Central memory CD8-positive, alpha-beta T cell (primary cell): Measurements from ENCODE around the gene UGP2.
A peak's percentile ranks its signal among the peaks of the same experiment; 100 is the strongest.

ENCODE experiments used
- ATAC-seq: fragments of 150-1000 bp; cut with Tn5 transposase; replicated peaks from 2 replicates; pipeline ENCODE4 v1.10.0; 2022; ENCODE audit warnings: mild to moderate bottlenecking, moderate FRiP score, moderate number of reproducible peaks; ENCODE audit not compliant: poor library complexity, severe bottlenecking; ENCODE audit errors: extremely low read depth
- DNase-seq, 2 donors: peaks; one replicate each; pipeline ENCODE4 v3.0.0; 2021; ENCODE audit warnings: low spot score in 2 of 2
- H3K27ac Mint-ChIP-seq: one replicate; pipeline ENCODE4 v1.8.0; 2022; ENCODE audit warnings: low read depth, mild to moderate bottlenecking, moderate library complexity, mixed read lengths
- H3K27me3 Mint-ChIP-seq: one replicate; pipeline ENCODE4 v1.8.0; 2022; ENCODE audit warnings: mixed read lengths
- H3K36me3 Mint-ChIP-seq: one replicate; pipeline ENCODE4 v1.8.0; 2022; ENCODE audit warnings: mild to moderate bottlenecking, moderate library complexity, mixed read lengths; ENCODE audit not compliant: insufficient read depth
- H3K4me1 Mint-ChIP-seq: one replicate; pipeline ENCODE4 v1.8.0; 2022; ENCODE audit warnings: mixed read lengths
- H3K4me3 Mint-ChIP-seq: one replicate; pipeline ENCODE4 v1.8.0; 2022; ENCODE audit warnings: mild to moderate bottlenecking, moderate library complexity, mixed read lengths
- H3K9me3 Mint-ChIP-seq: one replicate; pipeline ENCODE4 v1.8.0; 2022; ENCODE audit warnings: mixed read lengths

Gene UGP2

DNA sequence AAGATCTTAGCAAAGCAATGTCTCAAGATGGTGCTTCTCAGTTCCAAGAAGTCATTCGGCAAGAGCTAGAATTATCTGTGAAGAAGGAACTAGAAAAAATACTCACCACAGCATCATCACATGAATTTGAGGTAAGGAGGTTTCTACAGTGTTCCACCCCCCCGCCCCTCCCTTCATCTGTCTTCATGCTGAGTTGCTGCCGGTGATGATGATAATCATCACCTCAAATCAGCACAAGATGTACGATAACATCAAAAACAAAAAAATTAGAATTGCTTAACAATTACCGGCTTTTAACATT, 14.6 kb downstream of the UGP2 start:
- ATAC-seq, result peak; percentile 89
- peaks cover 22% of the 10 kb centered on the region for H3K36me3 Mint-ChIP-seq
- H3K4me1 Mint-ChIP-seq, result peaks cover 46% of the 10 kb centered on the region
- H3K27me3 Mint-ChIP-seq, result no peaks in the 10 kb centered on the region
- no peaks in the 10 kb centered on the region for H3K9me3 Mint-ChIP-seq
- peak overlapping the region; percentile 59 for H3K4me3 Mint-ChIP-seq
- H3K27ac Mint-ChIP-seq, result peak overlapping the region; percentile 90
- DNase-seq, result no peak

DNA sequence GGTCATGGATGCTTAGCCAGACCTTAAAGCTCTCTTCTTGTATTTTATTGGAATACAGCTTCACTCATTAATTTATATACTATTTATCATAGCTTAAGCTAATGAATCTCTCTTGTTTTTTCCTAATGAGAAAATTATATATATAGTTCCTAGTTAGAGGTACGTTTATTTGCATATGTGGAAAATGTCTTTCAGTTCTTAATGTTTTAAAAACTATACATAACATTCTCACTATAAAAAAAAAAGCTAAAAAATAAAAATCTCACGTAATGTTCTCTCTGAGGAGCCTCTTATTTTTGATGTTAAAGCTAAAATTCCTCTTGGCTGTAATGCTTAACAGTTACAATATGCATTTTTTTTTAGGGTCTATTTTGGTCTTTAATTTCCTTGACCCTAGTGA, 16.6 kb downstream of the UGP2 start:
- peaks cover 29% of the 10 kb centered on the region for H3K36me3 Mint-ChIP-seq
- DNase-seq, result no peak
- no peaks in the 10 kb centered on the region for H3K9me3 Mint-ChIP-seq
- peaks cover 36% of the 10 kb centered on the region for H3K4me1 Mint-ChIP-seq
- H3K27me3 Mint-ChIP-seq, result no peaks in the 10 kb centered on the region
- ATAC-seq, result no peak
- H3K27ac Mint-ChIP-seq, result no peak overlapping the region
- H3K4me3 Mint-ChIP-seq, result no peak overlapping the region

DNA sequence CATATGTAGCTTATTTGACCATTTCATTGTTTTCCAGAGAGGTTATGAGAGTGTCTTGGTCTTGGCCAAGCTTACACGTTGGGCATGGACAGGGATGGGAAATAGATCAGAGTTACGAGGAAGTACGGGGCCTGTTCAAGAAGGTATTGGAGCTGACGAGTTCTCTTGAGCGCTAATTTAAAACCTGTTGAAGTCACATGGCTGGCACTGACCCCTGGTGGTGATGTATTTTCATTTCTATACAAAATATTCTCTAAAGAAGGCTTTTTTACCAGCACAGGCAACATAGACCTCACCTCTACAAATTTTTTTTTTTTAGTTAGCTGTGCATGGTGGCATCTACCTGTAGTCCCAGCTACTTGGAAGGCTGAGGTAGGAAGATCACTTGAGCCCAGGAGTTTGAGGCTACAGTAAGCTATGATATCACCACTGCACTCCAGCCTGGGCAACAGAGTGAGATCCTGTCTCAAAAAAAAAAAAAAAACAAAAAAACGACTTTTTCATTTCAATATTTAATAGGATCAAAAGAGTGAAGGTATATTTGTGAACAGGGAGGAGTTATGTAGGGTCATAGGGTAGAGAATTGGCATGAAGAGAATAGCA, 19.6 kb downstream of the UGP2 start:
- peaks cover 34% of the 10 kb centered on the region for H3K36me3 Mint-ChIP-seq
- no peaks in the 10 kb centered on the region for H3K27me3 Mint-ChIP-seq
- peaks cover 29% of the 10 kb centered on the region for H3K4me1 Mint-ChIP-seq
- no peak overlapping the region for H3K4me3 Mint-ChIP-seq
- no peaks in the 10 kb centered on the region for H3K9me3 Mint-ChIP-seq
- DNase-seq (peak; percentile 24 to 34), ATAC-seq (peak; percentile 47)
- peak overlapping the region; percentile 55 for H3K27ac Mint-ChIP-seq

DNA sequence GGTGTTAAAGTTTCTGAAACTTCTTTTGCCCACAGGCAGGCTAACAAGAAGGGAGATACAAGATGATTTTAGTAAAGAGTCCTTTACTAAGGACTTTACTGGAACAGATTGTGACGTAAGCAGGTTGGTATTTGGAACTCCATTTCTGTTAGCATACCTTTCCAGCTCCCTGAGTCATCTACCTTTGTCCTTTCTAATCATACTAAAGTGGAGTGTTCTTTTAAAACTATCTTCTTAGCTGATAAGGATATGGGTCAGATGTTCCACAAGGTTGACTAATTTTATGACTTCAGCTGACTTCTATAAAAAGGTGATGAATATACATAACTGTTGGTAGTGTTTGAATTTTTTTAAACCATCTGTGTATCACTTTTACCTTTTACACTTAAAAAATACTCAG, 21.1 kb downstream of the UGP2 start:
- DNase-seq (no peak), ATAC-seq (no peak)
- Mint-ChIP-seq H3K27ac (peak overlapping the region; percentile 59), H3K27me3 (no peaks in the 10 kb centered on the region), H3K9me3 (no peaks in the 10 kb centered on the region), H3K4me3 (no peak overlapping the region), H3K4me1 (peaks cover 31% of the 10 kb centered on the region), H3K36me3 (peaks cover 34% of the 10 kb centered on the region)

DNA sequence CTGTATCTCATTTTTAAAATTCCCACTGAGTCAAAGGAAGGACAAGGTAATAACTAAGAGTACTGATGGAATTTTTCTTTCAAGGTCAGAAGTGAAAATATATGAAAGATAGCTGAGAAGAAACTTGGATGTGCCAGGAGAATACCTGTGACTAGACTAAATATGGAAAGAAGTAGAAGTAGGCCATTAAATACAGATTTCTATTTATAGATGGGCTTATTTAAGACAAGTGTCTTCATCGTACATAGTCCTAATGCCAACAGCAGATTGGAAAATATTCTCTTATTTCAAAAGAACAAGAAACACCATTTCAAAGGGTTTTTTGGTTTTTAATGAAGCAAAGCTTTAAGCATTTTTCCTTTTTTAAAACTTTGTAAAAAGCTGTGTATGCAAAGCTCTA, 22.0 kb downstream of the UGP2 start:
- Mint-ChIP-seq H3K27ac (peak overlapping the region; percentile 59), H3K27me3 (no peaks in the 10 kb centered on the region), H3K4me1 (peaks cover 37% of the 10 kb centered on the region), H3K9me3 (no peaks in the 10 kb centered on the region), H3K36me3 (peaks cover 32% of the 10 kb centered on the region), H3K4me3 (no peak overlapping the region)
- no peak for ATAC-seq
- DNase-seq, result no peak

DNA sequence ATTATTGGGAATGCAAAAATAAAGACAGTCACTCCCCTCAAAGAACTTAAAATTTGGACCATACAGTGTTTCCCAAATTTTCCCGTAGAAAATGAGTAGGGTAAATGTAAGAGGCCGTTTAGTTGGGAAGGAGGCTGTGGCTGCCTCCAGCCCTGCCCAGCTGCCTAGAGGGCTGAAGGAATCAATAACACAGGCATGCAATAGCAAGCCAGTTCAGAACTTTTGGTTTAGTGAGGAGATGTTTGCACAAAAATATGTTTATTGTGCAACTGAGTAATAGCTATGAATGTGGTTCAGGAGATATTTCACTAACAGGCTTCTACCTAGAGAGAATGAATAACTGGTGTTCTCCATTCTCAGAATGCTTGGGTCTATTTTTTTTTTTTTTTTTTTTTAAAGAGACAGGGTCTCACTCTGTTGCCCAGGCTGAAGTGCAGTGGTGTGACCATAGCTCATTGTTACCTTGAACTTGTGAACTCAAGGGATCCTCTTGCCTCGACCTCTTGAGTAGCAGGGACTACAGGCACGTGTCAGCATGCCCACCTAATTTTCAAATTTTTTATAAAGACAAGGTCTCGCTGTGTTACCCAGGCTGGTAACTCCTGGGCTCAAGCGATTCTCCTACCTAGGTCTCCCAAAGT, 23.6 kb downstream of the UGP2 start:
- peaks cover 37% of the 10 kb centered on the region for H3K4me1 Mint-ChIP-seq
- no peak overlapping the region for H3K27ac Mint-ChIP-seq
- H3K9me3 Mint-ChIP-seq, result no peaks in the 10 kb centered on the region
- no peak overlapping the region for H3K4me3 Mint-ChIP-seq
- H3K36me3 Mint-ChIP-seq, result peaks cover 24% of the 10 kb centered on the region
- no peaks in the 10 kb centered on the region for H3K27me3 Mint-ChIP-seq
- no peak for ATAC-seq
- no peak for DNase-seq

DNA sequence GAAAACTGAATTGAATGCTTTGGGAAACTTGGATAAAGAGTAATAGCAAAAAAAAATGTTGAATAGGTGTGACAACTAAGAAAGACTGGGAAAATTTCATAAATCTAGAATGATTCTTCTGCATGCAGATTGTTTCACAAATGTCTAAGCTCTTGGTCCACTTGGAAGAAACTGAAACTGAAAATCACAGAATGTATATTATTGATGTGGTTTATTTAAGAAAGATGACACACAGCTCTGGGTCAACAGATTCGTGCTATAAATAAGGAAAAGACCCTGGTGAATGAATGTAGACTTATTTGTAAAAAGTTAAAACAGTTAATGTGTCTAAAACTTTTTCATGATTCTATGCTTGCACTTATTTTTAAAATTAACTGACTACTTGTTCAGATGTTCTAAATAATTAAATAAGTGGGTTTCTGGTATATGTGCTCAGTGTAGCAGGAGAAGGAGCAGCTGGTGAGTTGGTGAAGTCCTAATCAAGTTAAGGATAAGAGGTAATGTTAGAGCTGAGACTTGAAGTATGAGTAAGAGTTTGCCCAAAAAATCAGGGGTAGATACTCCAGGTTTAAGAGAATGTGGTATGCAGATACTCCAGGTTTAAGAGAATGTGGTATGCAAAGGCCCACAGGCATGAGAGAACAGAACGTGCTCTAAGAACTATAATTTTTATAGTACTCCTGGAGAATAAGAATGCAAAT, 24.5 kb downstream of the UGP2 start:
- H3K36me3 Mint-ChIP-seq, result peaks cover 21% of the 10 kb centered on the region
- DNase-seq, result no peak

DNA sequence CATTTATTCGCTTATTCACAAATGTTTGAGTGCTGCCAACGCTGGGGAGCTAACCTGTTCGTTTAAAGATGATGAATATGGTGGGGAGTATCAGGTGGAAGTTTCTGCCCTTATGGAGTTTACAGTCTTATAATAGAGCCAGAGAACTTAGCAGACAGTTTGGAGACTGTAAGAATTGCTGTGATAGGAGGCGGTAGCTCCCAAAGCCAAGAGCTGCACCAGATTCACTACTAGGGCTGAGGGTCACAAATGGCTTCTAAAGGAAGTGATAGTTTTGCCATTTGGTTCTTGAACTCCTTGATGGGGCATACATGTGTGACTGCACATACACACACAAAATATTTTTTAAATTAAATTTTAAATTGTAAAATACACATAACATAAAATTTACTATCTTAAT, 29.0 kb downstream of the UGP2 start:
- no peak overlapping the region for H3K27ac Mint-ChIP-seq
- H3K27me3 Mint-ChIP-seq, result no peaks in the 10 kb centered on the region
- peaks cover 9% of the 10 kb centered on the region for H3K36me3 Mint-ChIP-seq
- DNase-seq (no peak), ATAC-seq (no peak)
- H3K9me3 Mint-ChIP-seq, result no peaks in the 10 kb centered on the region
- H3K4me1 Mint-ChIP-seq, result peaks cover 46% of the 10 kb centered on the region
- no peak overlapping the region for H3K4me3 Mint-ChIP-seq

More for the DNA sequence above, 24.5 kb downstream of the UGP2 start:
- peak overlapping the region; percentile 85 for H3K27ac Mint-ChIP-seq
- no peak for ATAC-seq
- peaks cover 33% of the 10 kb centered on the region for H3K4me1 Mint-ChIP-seq
- H3K4me3 Mint-ChIP-seq, result no peak overlapping the region
- no peaks in the 10 kb centered on the region for H3K27me3 Mint-ChIP-seq
- H3K9me3 Mint-ChIP-seq, result no peaks in the 10 kb centered on the region

DNA sequence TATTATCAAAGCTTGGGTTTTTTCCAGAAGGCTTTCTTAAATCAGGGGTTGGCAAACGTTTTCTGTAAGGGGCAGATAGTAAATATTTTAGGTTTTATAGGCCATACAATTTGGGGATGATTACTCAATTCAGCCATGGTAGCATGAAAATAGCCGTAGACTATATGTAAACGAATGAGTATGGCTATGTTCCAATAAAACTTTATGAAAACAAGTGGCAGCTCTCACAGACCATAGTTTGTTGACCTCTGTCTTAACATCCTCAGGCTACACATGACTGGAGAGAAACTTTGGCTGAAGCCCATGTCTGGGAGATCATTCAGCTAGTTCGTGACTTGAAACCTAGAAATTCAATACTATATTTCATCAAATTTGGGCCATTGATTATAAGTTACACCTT, 30.2 kb downstream of the UGP2 start:
- peaks cover 44% of the 10 kb centered on the region for H3K4me1 Mint-ChIP-seq
- H3K27ac Mint-ChIP-seq, result peak overlapping the region; percentile 46
- peaks cover 10% of the 10 kb centered on the region for H3K36me3 Mint-ChIP-seq
- ATAC-seq (no peak), DNase-seq (no peak)
- H3K27me3 Mint-ChIP-seq, result no peaks in the 10 kb centered on the region
- H3K9me3 Mint-ChIP-seq, result no peaks in the 10 kb centered on the region
- no peak overlapping the region for H3K4me3 Mint-ChIP-seq

DNA sequence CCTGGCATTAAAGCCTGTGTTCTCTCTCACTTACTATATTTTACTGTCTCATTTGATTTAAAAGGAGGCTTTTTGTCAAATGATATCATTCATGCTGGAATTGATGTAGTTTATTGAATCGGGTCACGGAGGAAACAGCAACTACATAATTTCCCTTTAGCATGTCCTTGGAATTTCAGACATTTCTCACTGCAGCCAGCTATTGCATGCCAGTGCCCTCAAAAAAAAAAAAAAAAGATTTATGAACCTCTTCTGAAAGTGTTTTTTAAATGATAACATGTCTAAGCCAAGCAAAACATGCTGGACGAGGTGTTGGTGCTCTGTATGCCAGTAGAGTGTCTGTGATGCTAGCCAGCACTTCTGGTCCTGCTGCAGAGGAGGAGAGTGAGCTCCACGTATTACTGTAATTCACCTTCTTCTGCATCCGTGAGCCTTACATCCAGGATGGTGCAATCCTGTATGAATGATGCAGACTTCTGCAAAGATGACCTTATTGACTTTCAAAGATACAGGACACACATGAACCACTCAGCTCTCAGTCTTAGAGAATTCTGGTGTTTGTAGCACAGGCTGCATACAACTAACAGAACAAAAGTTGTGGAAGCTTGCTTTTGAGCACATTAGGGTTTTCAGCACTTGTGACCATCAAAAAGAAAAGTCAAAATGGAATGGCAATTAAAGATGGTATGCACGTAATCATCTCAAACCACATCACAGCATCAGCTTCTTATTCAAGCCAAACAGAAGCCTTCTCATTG, 31.1 kb downstream of the UGP2 start:
- Mint-ChIP-seq H3K27ac (no peak overlapping the region), H3K36me3 (peaks cover 15% of the 10 kb centered on the region), H3K9me3 (no peaks in the 10 kb centered on the region), H3K27me3 (no peaks in the 10 kb centered on the region), H3K4me1 (peaks cover 47% of the 10 kb centered on the region), H3K4me3 (no peak overlapping the region)
- DNase-seq, result no peak
- ATAC-seq, result no peak

DNA sequence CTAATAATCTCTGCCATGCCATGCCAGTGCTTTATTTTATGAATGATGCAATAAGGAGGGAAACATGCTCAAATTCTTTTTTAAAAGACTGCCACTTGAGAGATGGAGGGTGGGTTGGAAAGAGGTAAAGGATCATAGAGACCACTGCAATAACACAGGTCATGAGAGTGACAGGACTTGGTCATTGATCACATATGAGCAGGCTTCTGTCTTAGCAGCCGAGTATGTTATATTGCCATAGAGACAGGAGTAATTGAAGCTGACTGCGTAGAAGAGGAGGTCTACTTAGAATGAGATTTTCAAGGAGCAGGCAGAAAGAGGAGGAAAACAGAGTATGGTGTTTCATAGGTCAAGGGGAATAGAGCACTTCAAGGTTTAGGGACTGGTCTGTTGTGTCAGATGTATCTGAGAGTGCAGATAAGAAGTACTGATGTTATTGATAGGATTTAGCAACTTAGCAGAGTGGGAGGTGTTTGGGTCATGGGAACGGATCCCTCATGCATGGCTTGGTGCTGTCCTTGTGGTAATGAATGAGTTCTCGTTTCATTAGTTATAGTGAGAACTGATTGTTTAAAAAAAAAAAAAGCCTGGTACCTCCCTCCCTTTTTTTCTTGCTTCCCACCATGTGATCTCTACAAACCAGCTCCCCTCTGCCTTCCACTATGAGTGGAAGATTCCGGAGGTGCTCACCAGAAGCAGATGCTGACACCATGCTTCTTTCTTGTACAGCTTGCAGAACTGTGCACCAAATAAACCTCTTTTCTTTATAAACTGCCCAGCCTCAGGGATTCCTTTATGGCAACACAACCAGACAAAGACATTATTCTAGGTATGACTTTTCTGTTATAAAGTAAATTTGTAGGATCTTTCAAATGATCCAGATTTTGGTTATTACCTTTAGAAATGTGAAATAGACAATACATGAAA, 32.8 kb downstream of the UGP2 start:
- DNase-seq (no peak), ATAC-seq (no peak)
- Mint-ChIP-seq H3K4me1 (peaks cover 40% of the 10 kb centered on the region), H3K27me3 (no peaks in the 10 kb centered on the region), H3K27ac (no peak overlapping the region), H3K9me3 (no peaks in the 10 kb centered on the region), H3K36me3 (peaks cover 14% of the 10 kb centered on the region), H3K4me3 (no peak overlapping the region)

DNA sequence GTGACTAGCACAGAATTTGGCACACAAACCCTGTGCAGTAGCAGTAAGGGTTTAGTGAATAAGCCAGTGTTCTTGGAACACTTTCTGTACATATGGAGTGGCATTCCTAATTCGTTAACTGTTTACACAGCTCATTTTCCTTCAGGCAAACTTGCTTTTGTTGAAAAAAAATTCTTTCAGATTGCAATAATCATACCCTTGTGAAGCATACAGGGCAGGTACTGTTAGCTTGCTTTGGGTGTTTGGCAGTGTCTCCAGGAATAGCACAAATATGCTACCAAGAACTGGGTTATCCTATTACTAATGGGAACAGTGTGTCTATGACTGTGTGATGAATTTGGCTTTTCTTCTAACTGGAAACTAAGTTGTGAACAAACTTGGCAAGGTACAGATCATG, 33.4 kb downstream of the UGP2 start:
- peaks cover 14% of the 10 kb centered on the region for H3K36me3 Mint-ChIP-seq
- H3K27me3 Mint-ChIP-seq, result no peaks in the 10 kb centered on the region
- H3K27ac Mint-ChIP-seq, result peak overlapping the region; percentile 24
- DNase-seq (no peak), ATAC-seq (no peak)
- no peaks in the 10 kb centered on the region for H3K9me3 Mint-ChIP-seq
- H3K4me3 Mint-ChIP-seq, result no peak overlapping the region
- H3K4me1 Mint-ChIP-seq, result peaks cover 40% of the 10 kb centered on the region
